Sciatic nerve (tissue), 2 donors: Measurements from ENCODE around the gene SMARCAD1. TPM values are rescaled to one million over a fixed set of nuclear protein-coding genes. Genes with fewer than 3 reads are reported as not detected.
A peak's percentile ranks its signal among the peaks of the same experiment; 100 is the strongest.

Experiments
- ATAC-seq: fragments of 200-7000 bp; cut with Tn5 transposase; one replicate; pipeline ENCODE4 v1.9.1; 2020; ENCODE audit warnings: mild to moderate bottlenecking, moderate library complexity
- DNase-seq: peaks from one replicate; pipeline ENCODE4 v3.0.0-alpha.2; 2020; ENCODE audit warnings: low spot score
- intact Hi-C: fragments of 100-400 bp; cut with DNase I; formaldehyde crosslinking; loops from one replicate; pipeline ENCODE4 v1.14.2; 2022
- total RNA-seq: library from RNA; stranded (reverse); fragmentation: NEBNext Ultra II Directional; extraction: Animal tissue kit (Norgen Biotek cat#: 25700); gene quantifications from one replicate; pipeline ENCODE4 v1.2.1, GENCODE V29; 2021
- donor health status: DM: no; HTN: no; CAD: no.
- donor health status: DM: no; HTN: no; CAD: no.

Gene SMARCAD1, protein sequence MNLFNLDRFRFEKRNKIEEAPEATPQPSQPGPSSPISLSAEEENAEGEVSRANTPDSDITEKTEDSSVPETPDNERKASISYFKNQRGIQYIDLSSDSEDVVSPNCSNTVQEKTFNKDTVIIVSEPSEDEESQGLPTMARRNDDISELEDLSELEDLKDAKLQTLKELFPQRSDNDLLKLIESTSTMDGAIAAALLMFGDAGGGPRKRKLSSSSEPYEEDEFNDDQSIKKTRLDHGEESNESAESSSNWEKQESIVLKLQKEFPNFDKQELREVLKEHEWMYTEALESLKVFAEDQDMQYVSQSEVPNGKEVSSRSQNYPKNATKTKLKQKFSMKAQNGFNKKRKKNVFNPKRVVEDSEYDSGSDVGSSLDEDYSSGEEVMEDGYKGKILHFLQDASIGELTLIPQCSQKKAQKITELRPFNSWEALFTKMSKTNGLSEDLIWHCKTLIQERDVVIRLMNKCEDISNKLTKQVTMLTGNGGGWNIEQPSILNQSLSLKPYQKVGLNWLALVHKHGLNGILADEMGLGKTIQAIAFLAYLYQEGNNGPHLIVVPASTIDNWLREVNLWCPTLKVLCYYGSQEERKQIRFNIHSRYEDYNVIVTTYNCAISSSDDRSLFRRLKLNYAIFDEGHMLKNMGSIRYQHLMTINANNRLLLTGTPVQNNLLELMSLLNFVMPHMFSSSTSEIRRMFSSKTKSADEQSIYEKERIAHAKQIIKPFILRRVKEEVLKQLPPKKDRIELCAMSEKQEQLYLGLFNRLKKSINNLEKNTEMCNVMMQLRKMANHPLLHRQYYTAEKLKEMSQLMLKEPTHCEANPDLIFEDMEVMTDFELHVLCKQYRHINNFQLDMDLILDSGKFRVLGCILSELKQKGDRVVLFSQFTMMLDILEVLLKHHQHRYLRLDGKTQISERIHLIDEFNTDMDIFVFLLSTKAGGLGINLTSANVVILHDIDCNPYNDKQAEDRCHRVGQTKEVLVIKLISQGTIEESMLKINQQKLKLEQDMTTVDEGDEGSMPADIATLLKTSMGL
- 23.9 TPM for total RNA-seq

- ATAC-seq (peak; percentile 98), DNase-seq (peak; percentile 94)
- intact Hi-C loops, result no loop called here
Measured at GRCh38 chr4:94207469-94208224, at the start of gene SMARCAD1. TSS of gene SMARCAD1 (plus strand) at chr4:94207865. CDS start at chr4:94208395, 530 bp downstream.

DNA sequence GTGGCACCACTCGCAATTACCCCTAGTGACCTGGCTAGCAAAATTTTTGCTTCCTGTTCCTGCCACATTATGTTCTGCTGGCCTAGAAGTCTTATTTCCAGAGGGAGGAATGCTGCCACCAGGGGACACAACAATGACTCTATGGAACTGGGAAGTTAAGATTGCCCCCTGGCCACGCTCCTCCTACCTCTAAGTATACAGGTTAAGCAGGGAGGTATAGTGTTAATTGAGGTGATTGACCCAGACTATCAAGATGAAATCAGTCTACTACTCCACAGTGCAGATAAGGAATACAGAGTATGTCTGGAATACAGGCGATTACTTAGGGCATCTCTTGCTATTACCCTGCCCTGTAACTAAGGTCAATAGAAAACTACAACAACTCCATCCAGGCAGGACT lies 48.8 kb upstream of the SMARCAD1 start:
- intact Hi-C loops, result no loop called here

DNA sequence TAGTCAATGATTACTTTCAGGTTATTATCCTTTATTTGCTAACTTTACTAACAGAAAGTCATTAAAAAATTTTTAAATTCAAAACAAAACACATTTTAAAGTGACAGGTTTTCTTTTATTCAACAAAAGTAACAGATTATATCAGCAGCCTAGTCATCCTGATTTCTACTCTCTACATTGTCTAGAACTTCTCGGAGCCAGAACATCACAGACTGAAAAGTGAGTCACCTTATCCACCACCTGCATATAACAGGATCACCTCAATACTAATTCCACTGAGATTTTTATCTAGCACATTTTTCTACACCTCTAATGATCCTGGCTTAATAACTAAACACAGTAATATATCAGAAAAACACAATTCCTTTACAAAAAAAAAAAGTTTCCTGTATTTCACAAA lies 47.9 kb upstream of the SMARCAD1 start:
- intact Hi-C loops, result no loop called here
- DNase-seq (no peak), ATAC-seq (no peak)

More for the DNA sequence above, 48.8 kb upstream of the SMARCAD1 start:
- ATAC-seq (no peak), DNase-seq (no peak)

DNA sequence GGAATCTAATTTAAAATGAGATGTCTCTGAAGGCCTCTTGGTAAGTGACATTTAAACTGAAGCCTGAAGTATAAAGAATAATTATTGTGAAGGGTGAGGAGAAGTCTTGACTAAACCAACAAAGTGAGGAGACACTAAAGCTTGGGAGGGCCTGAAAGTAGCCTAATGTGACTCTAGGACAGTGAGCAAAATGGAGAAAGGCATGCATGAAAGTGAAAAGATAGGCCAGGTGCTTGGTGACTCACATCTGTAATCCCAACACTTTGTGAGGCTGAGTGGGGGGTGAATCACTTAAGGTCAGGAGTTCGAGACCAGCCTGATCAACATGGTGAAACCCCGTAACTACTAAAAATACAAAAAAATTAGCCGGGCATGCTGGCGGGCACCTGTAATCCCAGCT lies 46.9 kb upstream of the SMARCAD1 start:
- intact Hi-C loops, result no loop called here
- no peak for ATAC-seq
- DNase-seq, result no peak

GRCh38 chr4:94165256-94165655 lies 42.4 kb upstream of the SMARCAD1 start:
- DNase-seq (no peak), ATAC-seq (no peak)
- intact Hi-C loops, result no loop called here

DNA sequence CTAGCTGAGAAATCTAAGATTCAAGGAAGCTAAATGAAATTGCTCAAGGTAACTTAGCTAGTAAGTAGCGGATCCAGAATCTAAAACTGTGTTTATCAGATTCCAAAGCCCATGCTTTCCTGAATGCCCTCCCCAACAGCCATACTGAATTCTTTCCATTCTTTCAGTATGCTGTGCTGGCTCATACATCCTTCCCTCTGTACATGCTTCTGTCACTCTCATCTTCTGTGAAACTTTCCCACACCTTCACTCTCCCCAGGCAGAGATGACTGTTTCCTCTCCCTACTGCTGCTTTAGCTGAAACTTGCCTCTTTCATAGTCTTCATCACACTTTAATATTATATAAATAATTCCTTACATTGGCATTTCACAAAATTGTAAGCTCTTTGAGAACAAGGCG lies 39.3 kb upstream of the SMARCAD1 start:
- ATAC-seq (no peak), DNase-seq (no peak)
- intact Hi-C loops, result no loop called here

DNA sequence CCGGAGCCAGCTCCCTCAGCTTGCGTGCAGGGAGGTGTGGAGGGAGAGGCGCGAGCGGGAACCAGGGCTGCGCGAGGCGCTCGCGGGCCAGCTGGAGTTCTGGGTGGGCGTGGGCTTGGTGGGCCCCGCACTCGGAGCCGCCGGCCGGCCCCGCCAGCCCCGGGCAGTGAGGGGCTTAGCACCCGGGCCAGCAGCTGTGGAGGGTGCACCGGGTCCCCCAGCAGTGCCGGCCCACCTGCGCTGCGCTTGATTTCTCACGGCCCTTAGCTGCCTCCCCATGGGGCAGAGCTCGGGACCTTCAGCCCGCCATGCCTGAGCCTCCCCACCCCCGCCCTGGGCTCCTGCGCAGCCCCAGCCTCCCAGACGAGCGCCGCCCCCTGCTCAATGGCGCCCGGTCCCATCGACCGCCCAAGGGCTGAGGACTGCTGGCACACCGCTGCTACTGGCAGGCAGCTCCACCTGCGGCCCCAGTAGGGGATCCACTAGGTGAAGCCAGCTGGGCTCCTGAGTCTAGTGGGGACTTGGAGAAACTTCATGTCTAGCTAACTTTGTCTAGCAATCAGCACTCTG lies 37.8 kb upstream of the SMARCAD1 start:
- ATAC-seq, result no peak
- intact Hi-C loops, result no loop called here
- DNase-seq, result no peak

DNA sequence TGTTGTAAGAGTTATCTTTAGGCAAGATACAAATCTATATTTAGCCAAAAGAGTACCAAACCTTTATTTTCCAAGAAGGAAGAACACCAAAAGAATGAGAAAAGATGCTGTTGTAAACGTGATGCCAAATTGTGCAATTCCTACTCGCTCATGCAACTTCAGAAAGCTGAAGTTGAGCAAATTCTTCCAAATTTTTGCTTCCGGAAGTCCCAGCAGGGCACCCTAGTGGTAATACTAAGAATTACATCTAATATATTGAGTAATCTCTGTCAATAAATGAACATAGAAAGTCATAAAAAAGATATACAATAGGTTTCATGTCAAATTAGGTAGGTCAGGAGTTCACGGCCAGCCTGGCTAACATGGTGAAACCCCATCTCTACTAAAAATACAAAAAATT lies 36.0 kb upstream of the SMARCAD1 start:
- intact Hi-C loops, result no loop called here
- no peak for DNase-seq
- no peak for ATAC-seq

- intact Hi-C loops, result no loop called here
- DNase-seq, result no peak
- ATAC-seq, result no peak
Measured at GRCh38 chr4:94175553-94176261, 32.0 kb upstream of the SMARCAD1 start.

GRCh38 chr4:94177822-94178221 lies 29.8 kb upstream of the SMARCAD1 start:
- intact Hi-C loops, result no loop called here
- no peak for ATAC-seq

GRCh38 chr4:94181815-94182214 lies 25.9 kb upstream of the SMARCAD1 start:
- no peak for DNase-seq
- no peak for ATAC-seq
- intact Hi-C loops, result no loop called here

More at GRCh38 chr4:94177822-94178221, 29.8 kb upstream of the SMARCAD1 start:
- no peak for DNase-seq

- no peak for ATAC-seq
- no peak for DNase-seq
- intact Hi-C loops, result no loop called here
Measured at GRCh38 chr4:94202769-94203168, 4.9 kb upstream of the SMARCAD1 start.

DNA sequence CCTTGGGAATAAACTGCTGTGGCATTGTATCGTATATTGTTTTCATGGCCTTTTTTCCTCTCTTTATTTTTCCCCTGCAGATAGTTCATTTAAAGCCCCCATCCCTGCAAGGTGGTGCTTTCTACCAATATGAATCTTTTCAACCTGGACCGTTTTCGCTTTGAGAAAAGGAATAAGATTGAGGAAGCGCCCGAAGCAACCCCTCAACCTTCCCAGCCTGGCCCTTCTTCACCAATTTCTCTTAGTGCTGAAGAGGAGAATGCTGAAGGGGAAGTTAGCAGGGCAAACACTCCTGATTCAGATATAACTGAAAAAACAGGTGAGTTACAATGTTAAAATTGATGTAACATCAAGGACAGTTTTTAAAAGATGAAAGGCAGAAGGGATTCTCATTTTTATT lies 601 bp downstream of the SMARCAD1 start:
- no peak for DNase-seq
- intact Hi-C loops, result no loop called here
- no peak for ATAC-seq

- intact Hi-C loops, result no loop called here
- ATAC-seq, result no peak
- DNase-seq, result no peak
Measured at GRCh38 chr4:94208918-94209317, 1.3 kb downstream of the SMARCAD1 start.

DNA sequence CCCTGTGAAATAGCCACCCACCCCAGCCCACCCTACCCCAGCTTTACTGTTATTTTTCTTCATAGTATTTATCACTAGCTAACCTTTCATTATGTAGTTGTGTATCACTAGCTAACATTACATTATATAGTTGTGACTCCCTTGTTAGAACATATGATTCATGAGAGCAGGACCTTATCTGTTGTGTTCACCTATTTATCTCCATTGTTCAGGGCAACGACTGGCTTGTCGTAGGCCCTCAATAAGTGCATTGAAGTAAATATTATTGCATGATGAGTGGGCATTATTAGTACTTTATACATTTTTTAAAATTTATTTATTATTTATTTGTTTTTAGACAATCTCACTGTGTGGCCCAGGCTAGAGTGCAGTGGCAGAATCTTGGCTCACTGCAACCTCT lies 4.2 kb downstream of the SMARCAD1 start:
- intact Hi-C loops, result no loop called here
- DNase-seq (no peak), ATAC-seq (no peak)

DNA sequence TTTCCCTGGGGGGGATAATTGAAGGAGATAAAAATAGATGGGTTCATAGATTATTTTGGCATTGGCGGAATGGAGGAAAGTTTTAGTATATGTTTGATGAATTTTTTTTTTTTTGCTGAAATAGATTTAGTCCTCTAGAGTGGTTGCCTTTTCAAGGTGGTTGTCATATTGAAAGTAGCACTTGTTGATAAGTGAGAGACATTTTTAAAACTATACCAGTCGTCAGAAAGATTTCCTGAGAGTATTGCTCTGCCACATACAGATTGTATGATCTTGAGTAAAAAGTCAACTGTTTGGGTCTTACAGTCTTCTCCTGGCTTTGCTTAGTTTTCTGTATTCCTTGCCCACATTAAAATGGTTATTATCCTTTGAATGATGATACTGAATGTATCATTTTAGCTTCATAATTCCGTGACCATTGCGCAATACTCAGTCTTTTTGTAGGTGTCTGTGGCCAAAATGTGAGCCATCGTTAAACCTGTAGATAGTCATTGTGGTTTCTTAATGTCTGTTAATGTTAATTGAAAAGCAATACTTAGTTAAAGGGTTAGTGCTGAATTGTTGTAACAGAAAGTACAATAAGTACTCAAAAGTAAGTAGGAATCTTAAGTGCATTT lies 7.1 kb downstream of the SMARCAD1 start:
- intact Hi-C loops, result no loop called here
- ATAC-seq, result no peak
- DNase-seq, result no peak

DNA sequence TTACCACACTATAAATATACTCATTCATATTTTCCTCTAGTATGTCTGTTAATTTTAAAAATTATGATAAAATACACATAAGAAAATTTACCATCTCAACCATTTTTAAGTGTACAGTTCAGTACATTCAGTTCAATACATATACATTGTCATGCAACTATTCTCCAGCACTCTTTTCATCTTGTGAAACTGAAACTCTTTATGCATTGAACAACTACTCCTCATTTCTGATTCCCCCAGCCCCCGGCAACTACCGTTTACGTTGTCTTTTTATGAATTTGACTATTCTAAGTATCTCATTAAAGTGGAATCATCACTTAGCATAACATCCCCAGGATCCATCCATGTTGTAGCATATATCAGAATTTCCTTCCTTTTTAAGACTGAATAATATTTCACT lies 8.7 kb downstream of the SMARCAD1 start:
- intact Hi-C loops, result no loop called here
- ATAC-seq, result no peak

DNA sequence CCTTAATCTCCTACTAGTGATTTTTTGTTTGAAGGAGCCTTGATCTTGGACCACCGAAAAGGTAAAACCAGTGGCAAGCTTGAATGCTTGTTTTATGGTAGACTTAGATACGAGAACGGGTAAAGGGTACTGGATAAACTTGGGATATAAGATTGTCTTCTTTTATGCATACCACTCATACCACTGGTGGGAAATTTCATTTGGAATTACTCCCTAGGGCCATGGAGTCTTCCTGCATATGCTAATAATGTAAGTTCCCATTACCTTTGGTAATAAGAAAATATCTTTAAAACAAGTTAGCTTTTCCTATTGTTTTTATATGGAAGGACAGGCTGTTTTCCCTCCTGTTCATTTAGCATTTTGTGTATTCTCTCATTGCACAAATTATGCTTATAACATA lies 11.7 kb downstream of the SMARCAD1 start:
- intact Hi-C loops, result no loop called here
- ATAC-seq, result no peak
- no peak for DNase-seq

More for the DNA sequence above, 8.7 kb downstream of the SMARCAD1 start:
- no peak for DNase-seq
